Calu3 (cell line): Measurements from ENCODE around the gene ZEB2. TPM values are rescaled to one million over a fixed set of nuclear protein-coding genes. Genes with fewer than 3 reads are reported as not detected.

Experiments
- BruUV-seq: library from RNA; stranded (reverse); fragments of 400-500 nt; replicated peaks from 2 replicates; lab custom pipeline; 2021; lab: Mats Ljungman, UMichigan
- CTCF ChIA-PET: fragments of 300-600 bp; sonication (Branson Sonifier 250); formaldehyde crosslinking; loops from one replicate; lab custom pipeline; 2022; ENCODE audit warnings: antibody characterized with exemption; lab: Charles Lee
- DNase-seq: peaks from one replicate; pipeline ENCODE4 v3.0.0; 2022
- H3K27ac Mint-ChIP-seq: one replicate; pipeline ENCODE4 v1.8.0; 2022; ENCODE audit warnings: mixed read lengths; ENCODE audit not compliant: unreplicated experiment
- H3K27me3 Mint-ChIP-seq: one replicate; pipeline ENCODE4 v1.8.0; 2022; ENCODE audit warnings: mixed read lengths; ENCODE audit not compliant: unreplicated experiment
- H3K36me3 Mint-ChIP-seq: one replicate; pipeline ENCODE4 v1.8.0; 2022; ENCODE audit warnings: mild to moderate bottlenecking, moderate library complexity, mixed read lengths; ENCODE audit not compliant: insufficient read depth, unreplicated experiment
- H3K4me1 Mint-ChIP-seq: one replicate; pipeline ENCODE4 v1.8.0; 2022; ENCODE audit warnings: mild to moderate bottlenecking, low read depth, mixed read lengths; ENCODE audit not compliant: unreplicated experiment
- H3K4me3 Mint-ChIP-seq: one replicate; pipeline ENCODE4 v1.8.0; 2022; ENCODE audit warnings: mild to moderate bottlenecking, low read depth, moderate library complexity, mixed read lengths; ENCODE audit not compliant: unreplicated experiment
- H3K9me3 Mint-ChIP-seq: one replicate; pipeline ENCODE4 v1.8.0; 2022; ENCODE audit warnings: low read depth, mixed read lengths; ENCODE audit not compliant: unreplicated experiment
- CTCF ChIP-seq: fragments of 200-600 bp; IDR thresholded peaks from one replicate; pipeline ENCODE4 v1.8.0; 2022; ENCODE audit warnings: antibody characterized with exemption; ENCODE audit not compliant: unreplicated experiment
- intact Hi-C: fragments of 100-400 bp; cut with micrococcal nuclease; formaldehyde crosslinking; loops from one replicate; pipeline ENCODE4 v1.10.0; 2022; ENCODE audit not compliant: unreplicated experiment
- total RNA-seq: library from RNA; stranded (reverse); gene quantifications from 2 replicates; pipeline ENCODE4 v1.2.3, GENCODE V29; 2022

ZEB2 gene
- total RNA-seq, 1 experiment from 2014 or later = 0.97 TPM

GRCh38 chr2:144351687-144352086 lies 168.2 kb downstream of the ZEB2 start:
- Mint-ChIP-seq H3K27me3 (no peaks in the 10 kb centered on the region), H3K4me3 (no peak overlapping the region), H3K36me3 (no peaks in the 10 kb centered on the region), H3K27ac (no peak overlapping the region), H3K9me3 (no peaks in the 10 kb centered on the region), H3K4me1 (peaks cover 16% of the 10 kb centered on the region)
- DNase-seq = no peak
- no TSS peak for BruUV-seq
- intact Hi-C loops = no loop called here
- TF ChIP-seq CTCF = no peak
- CTCF ChIA-PET = no interaction called here

GRCh38 chr2:144350151-144350802 lies 169.6 kb downstream of the ZEB2 start:
- H3K27ac Mint-ChIP-seq = no peak overlapping the region
- no peaks in the 10 kb centered on the region for H3K27me3 Mint-ChIP-seq
- H3K4me1 Mint-ChIP-seq = peaks cover 15% of the 10 kb centered on the region
- CTCF ChIA-PET = interaction anchor here (0.6 to 0.7 kb wide), 4 partner anchors 238 to 1351 kb away, joined by 3 to 5 read pairs (median 4); no protein-coding TSS in a partner anchor
- H3K4me3 Mint-ChIP-seq = no peak overlapping the region
- no peaks in the 10 kb centered on the region for H3K9me3 Mint-ChIP-seq
- no TSS peak for BruUV-seq
- DNase-seq = no peak
- H3K36me3 Mint-ChIP-seq = no peaks in the 10 kb centered on the region
- intact Hi-C loops = no loop called here
- TF ChIP-seq CTCF = no peak

- intact Hi-C loops = no loop called here
- Mint-ChIP-seq H3K4me3 (no peak overlapping the region), H3K27me3 (no peaks in the 10 kb centered on the region), H3K27ac (no peak overlapping the region), H3K36me3 (no peaks in the 10 kb centered on the region), H3K9me3 (no peaks in the 10 kb centered on the region), H3K4me1 (peaks cover 15% of the 10 kb centered on the region)
- no TSS peak for BruUV-seq
- CTCF ChIA-PET = interaction anchor here (0.6 to 0.7 kb wide), 3 partner anchors 282 to 1352 kb away, joined by 4 to 5 read pairs (median 4); no protein-coding TSS in a partner anchor
- TF ChIP-seq CTCF = no peak
- DNase-seq = no peak
Measured at GRCh38 chr2:144349674-144350073, 170.2 kb downstream of the ZEB2 start.

GRCh38 chr2:144348846-144349245 lies 171.1 kb downstream of the ZEB2 start:
- no peaks in the 10 kb centered on the region for H3K9me3 Mint-ChIP-seq
- BruUV-seq = no TSS peak
- no peaks in the 10 kb centered on the region for H3K36me3 Mint-ChIP-seq
- intact Hi-C loops = no loop called here
- CTCF ChIA-PET = no interaction called here
- H3K4me1 Mint-ChIP-seq = peaks cover 15% of the 10 kb centered on the region
- no peak for DNase-seq
- no peak overlapping the region for H3K4me3 Mint-ChIP-seq
- no peak for TF ChIP-seq CTCF
- H3K27me3 Mint-ChIP-seq = no peaks in the 10 kb centered on the region
- peak overlapping the region; percentile 59 for H3K27ac Mint-ChIP-seq
